ENCODE results near the gene OMP.

- TF ChIP-seq CTCF (IDR thresholded peaks at IDR 0.05) (no peak), POLR2A (IDR thresholded peaks at IDR 0.05) (no peak)
These were observed 31.6 kb upstream of the OMP start for GRCh38 chr11:77071077-77071476.

Data from uterus (tissue), 2 donors.